MM.1S (cell line): ENCODE measurements around the gene PROB1.

ENCODE experiments used
- EZH2 ChIP-seq: fragments of 300-600 bp; sonication (generic); optimal IDR thresholded peaks from 2 replicates; pipeline ENCODE3; 2017; ENCODE audit warnings: low read depth, mild to moderate bottlenecking, antibody characterized with exemption, low read length, mixed read lengths
- EZH2phosphoT487 ChIP-seq: fragments of 300-600 bp; sonication (generic); IDR thresholded peaks from 2 replicates; pipeline ENCODE4 v1.6.1; 2018; ENCODE audit warnings: antibody characterized with exemption, low read length
- TF ChIP-seq, protein P1 (sequence below): fragments of 300-600 bp; sonication (generic); IDR thresholded peaks from 2 replicates; pipeline ENCODE4 v1.5.1; 2016; ENCODE audit warnings: antibody characterized with exemption, low read length, mixed read lengths

DNA sequence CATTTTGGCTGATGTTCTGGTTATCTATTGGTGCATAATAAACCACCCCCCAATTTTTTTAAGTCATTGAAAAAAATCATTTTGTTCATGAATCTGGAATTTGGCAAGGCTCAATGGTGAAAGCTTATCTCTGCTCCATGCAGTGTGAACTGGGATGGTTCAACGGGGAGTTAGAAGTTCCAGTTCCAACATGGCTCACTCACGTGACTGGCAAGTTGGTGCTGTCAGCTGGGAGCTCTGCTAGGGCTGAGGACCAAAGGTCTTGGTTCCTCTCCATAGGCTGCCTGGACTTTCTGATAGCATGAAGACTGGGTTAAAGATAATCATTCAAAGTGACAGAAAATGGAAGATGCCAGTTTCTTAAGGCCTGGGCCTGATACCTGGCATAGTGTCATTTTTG is 12.1 kb upstream of the PROB1 start:
- TF ChIP-seq, protein P1, sequence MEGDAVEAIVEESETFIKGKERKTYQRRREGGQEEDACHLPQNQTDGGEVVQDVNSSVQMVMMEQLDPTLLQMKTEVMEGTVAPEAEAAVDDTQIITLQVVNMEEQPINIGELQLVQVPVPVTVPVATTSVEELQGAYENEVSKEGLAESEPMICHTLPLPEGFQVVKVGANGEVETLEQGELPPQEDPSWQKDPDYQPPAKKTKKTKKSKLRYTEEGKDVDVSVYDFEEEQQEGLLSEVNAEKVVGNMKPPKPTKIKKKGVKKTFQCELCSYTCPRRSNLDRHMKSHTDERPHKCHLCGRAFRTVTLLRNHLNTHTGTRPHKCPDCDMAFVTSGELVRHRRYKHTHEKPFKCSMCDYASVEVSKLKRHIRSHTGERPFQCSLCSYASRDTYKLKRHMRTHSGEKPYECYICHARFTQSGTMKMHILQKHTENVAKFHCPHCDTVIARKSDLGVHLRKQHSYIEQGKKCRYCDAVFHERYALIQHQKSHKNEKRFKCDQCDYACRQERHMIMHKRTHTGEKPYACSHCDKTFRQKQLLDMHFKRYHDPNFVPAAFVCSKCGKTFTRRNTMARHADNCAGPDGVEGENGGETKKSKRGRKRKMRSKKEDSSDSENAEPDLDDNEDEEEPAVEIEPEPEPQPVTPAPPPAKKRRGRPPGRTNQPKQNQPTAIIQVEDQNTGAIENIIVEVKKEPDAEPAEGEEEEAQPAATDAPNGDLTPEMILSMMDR, result no peak
- TF ChIP-seq EZH2, result no peak
- no peak for TF ChIP-seq EZH2phosphoT487
